GM18507 (cell line): ENCODE results near the gene HOXD10.

Experiments used
- DNase-seq: peaks from one replicate; pipeline ENCODE4 v3.0.0; 2011; ENCODE audit warnings: low read depth; ENCODE audit not compliant: insufficient read length; ENCODE audit errors: extremely low spot score
- FAIRE-seq: peaks from 2 replicates; lab custom pipeline; 2011; peaks lifted over from hg19 to GRCh38; lab: Jason Lieb, UNC

The HOXD10 gene

DNA sequence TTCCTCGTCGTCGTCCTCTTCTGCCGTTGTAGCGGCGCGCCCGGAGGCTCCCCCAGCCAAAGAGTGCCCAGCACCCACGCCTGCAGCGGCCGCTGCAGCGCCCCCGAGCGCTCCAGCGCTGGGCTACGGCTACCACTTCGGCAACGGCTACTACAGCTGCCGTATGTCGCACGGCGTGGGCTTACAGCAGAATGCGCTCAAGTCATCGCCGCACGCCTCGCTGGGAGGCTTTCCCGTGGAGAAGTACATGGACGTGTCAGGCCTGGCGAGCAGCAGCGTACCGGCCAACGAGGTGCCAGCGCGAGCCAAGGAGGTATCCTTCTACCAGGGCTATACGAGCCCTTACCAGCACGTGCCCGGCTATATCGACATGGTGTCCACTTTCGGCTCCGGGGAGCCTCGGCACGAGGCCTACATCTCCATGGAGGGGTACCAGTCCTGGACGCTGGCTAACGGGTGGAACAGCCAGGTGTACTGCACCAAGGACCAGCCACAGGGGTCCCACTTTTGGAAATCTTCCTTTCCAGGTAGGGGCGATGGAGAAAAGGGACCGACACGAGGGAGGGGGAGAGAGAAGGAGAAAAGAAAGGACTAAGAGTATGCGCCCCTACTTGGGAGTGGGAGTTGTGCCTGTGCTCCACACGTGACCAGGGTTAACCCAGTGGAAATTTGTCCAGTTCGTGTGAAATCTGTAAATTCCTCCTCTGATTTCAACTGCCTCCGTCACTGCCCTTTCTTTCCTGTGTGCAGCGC is 23.3 kb upstream of the HOXD10 start:
- no peak for DNase-seq
- no peak for FAIRE-seq

DNA sequence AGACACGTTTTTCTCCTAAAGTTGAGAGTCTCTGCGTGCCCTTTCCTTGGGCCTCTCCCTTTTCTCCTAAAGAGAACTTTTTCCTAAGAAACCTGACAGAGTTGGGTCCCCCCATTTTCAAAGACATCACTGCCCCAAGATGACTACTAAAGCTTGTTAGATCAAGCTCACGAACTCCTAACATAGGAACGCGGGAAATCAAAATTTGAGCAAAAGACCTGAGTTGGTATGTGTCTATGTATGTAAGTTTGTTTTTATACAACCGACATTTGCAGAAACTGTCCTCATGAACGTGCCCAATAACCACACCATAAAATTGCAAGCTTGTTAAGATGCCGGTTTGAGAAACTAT is 22.7 kb upstream of the HOXD10 start:
- DNase-seq = no peak
- FAIRE-seq = no peak

DNA sequence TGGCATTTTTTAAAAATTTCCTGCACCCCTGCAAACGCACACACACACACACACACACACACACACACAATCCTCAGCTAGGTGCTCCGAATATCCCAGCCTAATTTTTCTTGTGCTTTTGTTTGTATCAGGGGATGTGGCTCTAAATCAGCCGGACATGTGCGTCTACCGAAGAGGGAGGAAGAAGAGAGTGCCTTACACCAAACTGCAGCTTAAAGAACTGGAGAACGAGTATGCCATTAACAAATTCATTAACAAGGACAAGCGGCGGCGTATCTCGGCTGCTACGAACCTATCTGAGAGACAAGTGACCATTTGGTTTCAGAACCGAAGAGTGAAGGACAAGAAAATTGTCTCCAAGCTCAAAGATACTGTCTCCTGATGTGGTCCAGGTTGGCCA is 22.2 kb upstream of the HOXD10 start:
- DNase-seq (no peak), FAIRE-seq (no peak)

DNA sequence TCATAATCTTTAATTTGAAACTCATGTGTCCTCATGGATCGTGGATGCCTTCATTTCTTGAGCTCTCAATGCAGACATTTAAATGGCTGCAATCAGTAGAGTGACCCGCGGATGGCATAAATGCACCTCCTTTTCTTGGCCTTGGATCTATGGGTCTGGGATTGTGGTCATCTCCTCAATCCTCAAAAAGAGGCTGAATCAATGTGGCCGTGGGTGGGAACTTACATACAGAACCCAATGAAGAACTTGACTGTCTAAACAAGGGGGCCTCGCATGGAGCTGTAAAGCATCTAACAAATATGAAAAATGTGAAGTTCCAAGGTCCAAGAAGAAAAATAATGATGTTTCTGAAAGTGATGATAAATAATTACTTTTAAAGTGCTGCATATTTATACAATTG is 21.2 kb upstream of the HOXD10 start:
- FAIRE-seq = no peak

DNA sequence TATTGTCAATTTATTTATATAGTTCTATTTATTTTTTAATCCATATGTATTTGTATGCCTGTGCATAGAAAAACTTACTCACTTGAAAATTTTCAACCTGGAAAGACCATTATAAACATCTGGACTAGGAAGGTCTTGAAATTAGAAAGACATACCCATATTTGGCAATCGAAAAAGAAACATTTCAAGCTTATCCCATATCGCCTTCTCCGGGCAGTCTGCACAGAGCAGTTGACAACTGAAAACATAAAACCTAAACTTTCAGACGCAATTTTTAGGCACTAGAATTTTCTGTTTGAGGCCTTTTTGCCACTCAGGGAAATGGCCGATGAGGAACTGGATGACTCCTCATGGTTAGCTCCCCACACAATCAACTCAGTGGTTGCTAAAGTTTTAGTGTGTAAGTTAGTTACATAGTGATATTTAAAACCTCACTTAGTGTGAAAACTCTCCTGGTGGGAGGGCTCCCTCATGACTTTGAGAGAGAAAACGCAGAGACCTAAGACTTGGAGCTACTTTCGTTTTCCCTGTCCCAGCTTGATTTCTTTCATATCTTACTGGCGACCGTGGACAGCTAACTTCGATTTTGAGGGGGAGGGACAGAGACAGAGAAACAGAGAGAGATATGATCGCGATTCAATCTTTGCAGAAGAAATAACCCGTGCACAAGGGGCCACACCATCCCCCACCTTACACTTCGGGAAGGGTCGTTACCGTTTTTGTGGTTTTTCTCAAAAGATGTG is 20.2 kb upstream of the HOXD10 start:
- FAIRE-seq (no peak), DNase-seq (no peak)

More for the DNA sequence above, 21.2 kb upstream of the HOXD10 start:
- no peak for DNase-seq

DNA sequence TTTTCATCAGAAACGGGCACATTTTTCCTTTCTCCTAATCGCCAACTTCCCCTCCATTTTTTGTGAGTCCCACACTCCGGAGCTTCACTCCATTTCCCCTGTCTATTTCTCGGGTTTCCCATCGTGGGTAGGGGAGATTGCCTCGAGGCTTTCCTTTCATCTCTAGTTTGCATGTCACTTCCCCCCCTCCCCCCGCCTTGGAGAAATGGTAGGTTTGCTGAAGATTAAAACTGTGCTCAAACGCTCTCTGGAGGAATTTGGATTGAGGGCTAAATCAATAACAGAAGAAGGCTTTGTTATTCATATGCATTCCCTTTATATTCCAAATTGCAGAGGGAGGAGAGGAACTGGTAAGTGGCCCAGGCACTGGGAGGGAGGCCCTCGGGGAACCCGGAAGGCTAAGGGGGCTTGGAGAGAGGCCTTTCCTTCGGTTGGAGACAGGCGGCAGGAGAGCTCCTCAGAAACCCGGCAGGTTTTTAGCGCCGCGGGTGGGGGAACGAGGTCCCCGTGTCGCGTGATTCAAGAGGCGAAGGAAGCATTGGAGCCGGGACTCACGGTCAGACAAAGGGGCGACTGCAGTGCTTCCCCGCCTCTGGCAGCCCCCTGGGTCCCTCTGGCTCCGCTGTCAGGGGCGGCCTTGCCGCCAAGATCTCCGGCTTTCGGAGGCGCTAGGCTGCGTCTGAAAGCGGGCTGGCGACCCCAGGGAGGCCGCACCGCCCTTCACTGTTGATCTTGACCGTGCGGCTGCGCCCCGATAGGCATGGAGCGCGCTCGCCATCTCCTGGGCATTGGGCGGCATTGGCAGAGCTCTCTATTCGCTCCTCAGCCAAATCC is 19.4 kb upstream of the HOXD10 start:
- FAIRE-seq (peak; percentile 65), DNase-seq (peak; percentile 30)

DNA sequence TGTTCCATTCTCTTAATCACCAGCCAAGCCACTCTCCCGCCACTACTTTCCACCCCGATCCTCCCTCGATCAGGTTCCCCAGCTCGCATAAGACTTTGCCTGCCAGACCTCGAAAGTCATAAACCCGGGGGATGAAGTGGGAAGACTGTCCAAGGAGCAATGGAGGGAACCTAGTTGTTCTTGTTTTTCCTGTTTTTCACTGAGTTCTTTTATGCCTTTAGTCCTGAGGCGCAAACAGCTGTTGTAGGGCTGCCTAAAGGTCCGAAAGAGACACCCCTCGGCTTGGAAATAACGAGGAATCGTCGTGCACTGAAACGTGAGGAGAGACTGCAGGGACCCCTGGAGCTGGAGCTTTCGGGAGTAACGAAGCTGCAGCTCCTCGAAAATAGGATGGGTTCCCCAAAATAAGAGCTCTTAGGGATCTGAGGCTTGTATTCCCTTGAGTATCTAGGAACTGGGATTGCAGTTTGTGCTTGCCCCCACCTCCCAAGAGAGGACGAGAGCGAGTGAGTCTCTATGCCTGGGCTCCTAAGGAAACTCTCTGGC is 18.7 kb upstream of the HOXD10 start:
- FAIRE-seq (no peak), DNase-seq (no peak)

DNA sequence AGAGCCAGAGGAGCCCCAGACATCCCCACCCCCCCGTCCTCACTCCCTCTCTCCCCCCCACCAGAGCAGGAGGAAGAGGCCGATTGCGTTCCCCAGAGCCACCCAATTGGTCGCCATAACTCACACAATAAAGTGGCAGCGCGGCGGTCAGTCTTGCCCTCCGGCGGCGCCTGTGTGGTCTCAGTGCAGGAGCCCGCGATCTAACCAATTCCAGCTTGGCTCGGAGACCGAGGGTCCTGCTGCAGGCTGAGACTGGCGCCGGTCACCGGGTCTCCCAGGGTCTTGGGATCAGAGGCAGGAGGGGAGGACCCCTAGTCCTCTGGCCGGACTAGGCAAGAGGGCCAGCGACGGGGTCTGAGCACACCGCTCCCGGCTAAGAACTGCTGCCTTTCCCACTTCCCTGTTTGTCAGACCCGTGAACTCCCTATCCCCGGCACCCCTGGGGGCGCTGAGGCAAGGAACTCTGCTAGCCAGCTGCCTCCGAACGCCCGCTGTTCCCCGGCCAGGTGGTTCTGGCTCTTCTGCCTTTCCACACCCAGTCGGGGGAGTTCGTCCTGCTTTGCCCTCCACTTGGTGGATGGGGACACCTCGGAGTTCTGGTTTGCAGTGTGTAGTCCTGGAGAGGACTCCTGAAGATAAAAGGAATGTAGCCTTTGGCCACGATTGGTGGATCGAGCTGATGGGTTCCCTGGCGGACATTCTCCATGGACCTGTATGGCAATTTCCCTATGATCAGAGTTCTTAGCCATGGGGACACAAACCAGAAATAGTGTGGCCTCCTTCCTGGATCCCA is 18.0 kb upstream of the HOXD10 start:
- no peak for FAIRE-seq

DNA sequence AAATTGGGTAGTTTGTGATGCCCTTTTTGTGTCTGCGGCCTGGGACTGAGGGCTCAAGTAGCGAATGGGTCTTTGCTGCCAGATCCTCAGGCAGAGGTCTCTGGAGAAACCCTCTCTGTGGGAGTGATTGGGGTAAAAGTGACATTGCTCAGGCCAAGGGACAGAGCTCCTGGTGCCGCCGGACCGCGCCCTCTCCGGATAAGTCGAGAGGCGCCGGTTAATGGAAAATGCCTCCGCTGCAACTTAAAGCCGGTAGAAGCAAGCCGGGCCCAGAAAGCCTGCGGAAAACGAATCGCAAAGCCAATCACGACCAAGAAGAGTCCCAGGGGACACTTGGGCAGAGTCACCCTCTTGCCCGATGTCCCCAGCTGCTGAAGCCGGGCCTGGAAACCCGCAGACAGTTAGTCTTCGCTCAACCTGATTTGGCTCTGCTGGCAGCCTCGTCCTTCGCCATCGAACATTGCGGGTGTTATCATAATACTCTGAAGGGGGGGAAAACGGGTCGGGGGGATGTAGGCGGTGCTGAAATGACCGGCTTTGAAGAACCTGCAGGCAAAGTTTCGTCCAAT is 17.3 kb upstream of the HOXD10 start:
- no peak for FAIRE-seq
- DNase-seq = no peak

More for the DNA sequence above, 18.0 kb upstream of the HOXD10 start:
- no peak for DNase-seq

DNA sequence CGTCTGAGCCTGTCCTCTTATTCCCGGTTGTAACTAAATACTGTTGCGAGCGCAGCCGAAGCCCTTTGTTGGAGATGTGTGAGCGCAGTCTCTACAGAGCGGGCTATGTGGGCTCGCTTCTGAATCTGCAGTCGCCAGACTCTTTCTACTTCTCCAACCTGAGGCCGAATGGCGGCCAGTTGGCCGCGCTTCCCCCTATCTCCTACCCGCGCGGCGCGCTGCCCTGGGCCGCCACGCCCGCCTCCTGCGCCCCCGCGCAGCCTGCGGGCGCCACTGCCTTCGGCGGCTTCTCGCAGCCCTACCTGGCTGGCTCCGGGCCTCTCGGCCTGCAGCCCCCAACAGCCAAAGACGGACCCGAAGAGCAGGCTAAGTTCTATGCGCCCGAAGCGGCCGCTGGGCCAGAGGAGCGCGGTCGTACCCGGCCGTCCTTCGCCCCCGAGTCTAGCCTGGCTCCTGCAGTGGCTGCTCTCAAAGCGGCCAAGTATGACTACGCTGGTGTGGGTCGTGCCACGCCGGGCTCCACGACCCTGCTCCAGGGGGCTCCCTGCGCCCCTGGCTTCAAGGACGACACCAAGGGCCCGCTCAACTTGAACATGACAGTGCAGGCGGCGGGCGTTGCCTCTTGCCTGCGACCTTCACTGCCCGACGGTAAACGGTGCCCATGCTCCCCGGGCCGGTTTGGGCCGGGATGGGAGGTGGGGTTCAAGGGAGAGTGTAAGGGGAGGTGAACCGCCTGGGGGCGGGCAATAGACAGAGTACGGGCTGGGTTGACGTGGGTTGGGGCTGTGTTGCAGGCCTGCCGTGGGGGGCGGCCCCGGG is 16.6 kb upstream of the HOXD10 start, which contains the start of gene HOXD12:
TSS of gene HOXD12 (plus strand) at position 68 of the 819 bp plus-strand sequence. CDS start at position 75, 7 bp downstream.
- DNase-seq = no peak
- no peak for FAIRE-seq

DNA sequence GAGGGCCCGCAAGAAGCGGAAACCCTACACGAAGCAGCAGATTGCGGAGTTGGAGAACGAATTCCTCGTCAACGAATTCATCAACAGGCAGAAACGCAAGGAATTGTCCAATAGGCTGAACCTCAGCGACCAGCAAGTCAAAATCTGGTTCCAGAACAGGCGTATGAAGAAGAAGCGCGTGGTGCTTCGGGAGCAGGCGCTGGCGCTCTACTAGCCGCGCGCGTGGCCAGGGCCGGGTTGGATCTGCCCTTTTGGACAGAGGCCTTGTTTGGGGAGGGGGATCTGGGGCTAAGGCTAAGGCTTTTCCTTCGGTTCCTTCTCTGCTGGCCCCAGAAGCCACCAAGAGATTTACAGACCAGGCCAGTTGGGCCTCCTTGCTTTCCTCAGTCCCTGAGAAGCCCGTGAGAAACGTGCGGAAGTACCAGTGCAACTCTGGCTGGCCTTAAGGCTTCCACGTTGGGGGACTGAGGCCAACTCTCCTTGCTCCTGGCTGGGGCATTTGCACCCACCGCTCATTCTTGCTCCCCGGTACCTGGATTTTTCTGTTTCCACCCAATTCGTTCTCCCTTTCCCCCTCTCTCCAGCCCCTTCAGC is 15.9 kb upstream of the HOXD10 start:
- FAIRE-seq (no peak), DNase-seq (no peak)

DNA sequence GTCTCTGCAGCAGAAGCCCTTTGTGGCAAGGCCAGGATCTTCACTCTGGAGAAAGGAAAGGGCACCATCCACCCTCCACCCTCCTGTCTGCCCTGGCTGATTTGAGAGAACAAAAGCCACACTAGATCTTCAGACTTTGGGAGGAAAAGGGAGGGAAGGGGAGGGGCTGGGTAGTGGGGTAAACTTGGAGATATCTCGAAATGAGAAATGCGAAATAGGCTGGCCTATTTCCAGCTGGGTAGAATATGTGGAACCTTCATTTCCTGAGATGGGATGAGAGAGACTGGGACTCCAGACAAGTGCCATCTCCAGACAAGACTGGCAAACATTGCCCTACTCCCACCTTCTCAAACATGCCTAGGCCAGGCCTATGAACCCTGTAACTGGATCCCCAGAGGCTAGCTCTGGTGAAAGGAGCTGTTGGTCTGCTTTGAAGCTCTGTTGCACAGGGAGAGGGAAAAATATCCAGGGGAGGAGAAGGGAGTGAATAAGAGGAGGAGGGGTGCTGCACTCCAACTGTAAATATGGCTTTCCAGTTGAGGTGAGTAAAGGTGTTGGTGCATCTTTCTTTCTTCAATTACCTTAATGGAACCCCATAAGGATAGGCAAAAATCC is 15.3 kb upstream of the HOXD10 start:
- no peak for DNase-seq

DNA sequence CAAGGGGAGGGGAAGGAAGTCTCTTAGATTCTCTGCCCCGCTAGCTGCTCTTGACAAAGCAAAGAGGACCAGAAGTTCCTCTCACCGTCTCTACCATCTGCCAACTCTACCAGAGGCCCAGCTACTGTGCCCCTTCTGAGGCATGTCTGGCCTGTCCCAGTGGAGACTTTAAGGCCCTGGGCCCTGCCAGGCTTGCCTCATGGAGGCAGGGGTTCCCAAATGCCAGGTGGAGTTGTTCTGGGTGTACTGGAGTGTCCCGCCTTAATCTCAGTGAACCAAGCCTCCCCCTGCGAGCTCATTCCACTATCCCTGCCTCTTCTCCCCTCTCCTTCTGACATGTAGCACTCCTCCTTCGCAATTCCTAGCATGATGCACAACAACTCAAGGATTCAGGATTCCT is 14.7 kb upstream of the HOXD10 start:
- DNase-seq = no peak
- FAIRE-seq = no peak

More for the DNA sequence above, 15.3 kb upstream of the HOXD10 start:
- FAIRE-seq = no peak

DNA sequence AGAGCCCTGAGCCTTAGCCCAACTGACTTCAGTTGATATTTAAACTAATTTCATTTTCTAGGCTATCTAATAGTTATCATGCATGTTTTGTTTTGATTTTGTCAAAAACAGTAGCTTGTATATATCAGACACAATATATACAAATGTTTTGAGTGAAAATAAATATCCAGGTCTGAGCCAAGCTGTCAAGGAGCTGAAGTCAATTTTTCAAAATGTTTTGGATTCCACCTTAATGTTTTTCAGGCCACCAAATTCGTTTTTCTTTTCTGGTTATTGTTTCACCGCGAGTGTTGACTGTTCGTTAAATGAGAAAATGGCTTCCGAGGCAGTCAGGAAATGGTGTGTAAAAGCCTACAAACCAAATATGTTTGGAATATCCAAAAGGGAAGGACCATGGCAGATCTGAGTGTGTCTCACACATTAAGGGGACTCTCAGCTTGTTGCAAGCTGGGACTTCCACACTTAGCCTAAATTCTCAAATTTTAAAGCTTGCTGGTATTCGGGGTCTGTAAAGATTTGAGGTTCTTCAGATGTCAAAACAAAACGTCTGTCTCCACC is 14.2 kb upstream of the HOXD10 start:
- FAIRE-seq (no peak), DNase-seq (no peak)

DNA sequence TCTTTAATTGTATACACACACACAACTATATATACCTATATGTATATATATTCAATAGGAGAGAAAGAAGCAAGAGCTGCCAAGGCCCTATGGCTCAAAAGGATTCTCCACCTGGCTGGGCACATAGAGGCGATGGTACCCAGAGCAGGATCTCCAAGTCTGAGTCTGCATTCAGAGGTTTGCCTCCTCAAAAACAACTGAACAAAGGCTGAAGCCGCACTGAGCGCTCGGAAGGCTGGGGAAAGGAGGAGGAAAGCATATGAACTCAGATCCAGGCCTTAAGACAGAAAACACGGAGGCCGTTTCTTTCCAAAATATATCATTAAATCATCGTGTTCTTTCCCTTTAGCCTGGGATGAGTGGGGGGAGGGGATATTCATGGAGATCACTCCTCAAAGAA is 13.4 kb upstream of the HOXD10 start:
- no peak for FAIRE-seq
- DNase-seq = no peak

DNA sequence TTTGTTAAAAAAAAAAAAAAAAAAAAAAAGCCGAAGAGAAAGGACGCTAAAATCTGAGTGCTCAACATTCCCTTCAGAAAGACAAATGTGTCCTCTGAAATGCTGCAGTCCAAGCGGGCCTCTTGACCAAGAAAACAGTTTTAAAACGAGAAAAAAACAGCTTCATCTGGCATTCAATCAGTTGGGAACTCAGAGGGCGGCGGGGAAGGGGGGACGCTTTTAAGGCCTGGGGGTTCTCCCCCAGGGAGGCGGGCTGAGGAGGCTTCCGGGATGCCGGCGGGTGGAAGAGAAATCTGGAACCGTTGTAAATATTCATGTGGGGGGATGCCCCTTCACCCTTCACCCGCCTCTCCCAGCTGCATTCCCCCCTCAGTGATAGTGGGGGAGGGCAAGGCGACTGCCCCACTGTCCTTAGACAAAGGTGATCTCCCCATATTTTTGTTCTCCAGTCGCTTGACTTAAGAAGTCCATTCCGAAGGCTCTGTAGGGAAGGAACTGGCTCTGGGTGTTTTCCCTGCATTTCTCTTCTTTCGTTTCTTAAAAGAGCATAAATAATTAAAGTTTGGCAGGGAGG is 12.7 kb upstream of the HOXD10 start:
- DNase-seq = no peak
- FAIRE-seq = no peak
